NCI-H2196 (cell line): ENCODE data around the gene HAGHL.
A peak's percentile ranks its signal among the peaks of the same experiment; 100 is the strongest.
"Not testable (repeated sequence)": the region's sequence is repeated elsewhere in the genome, so short reads cannot be mapped to it uniquely, and the experiment has no call there.

ENCODE experiments used
- DNase-seq: peaks from one replicate; lab custom pipeline; 2025; ENCODE audit not compliant: unreplicated experiment; lab: John Stamatoyannopoulos, UW

HAGHL gene

GRCh38 chr16:733382-734207, 6.7 kb downstream of the HAGHL start:
- no peak for DNase-seq

GRCh38 chr16:734208-734980, 7.5 kb downstream of the HAGHL start:
- no peak for DNase-seq

GRCh38 chr16:734981-735881, 8.3 kb downstream of the HAGHL start:
- no peak for DNase-seq

- no peak for DNase-seq
Measured at GRCh38 chr16:735982-736453, 9.1 kb downstream of the HAGHL start.

- DNase-seq, result no peak
Measured at GRCh38 chr16:736936-737481, 10.1 kb downstream of the HAGHL start.

- peak; percentile 34 for DNase-seq
Measured at GRCh38 chr16:739560-740458, 12.9 kb downstream of the HAGHL start.

GRCh38 chr16:740459-740763, 13.5 kb downstream of the HAGHL start:
- no peak for DNase-seq

GRCh38 chr16:740764-741505, 14.0 kb downstream of the HAGHL start, which contains the start of gene CIAO3:
TSS of gene CIAO3 (minus strand) at chr16:740997. CDS start at chr16:740985, 12 bp downstream.
- DNase-seq, result peak; percentile 96

- DNase-seq, result no peak
Measured at GRCh38 chr16:741986-742629, 15.2 kb downstream of the HAGHL start.

- not testable (repeated sequence) for DNase-seq
Measured at GRCh38 chr16:742894-743293, 16.0 kb downstream of the HAGHL start.

GRCh38 chr16:743794-744500, 17.0 kb downstream of the HAGHL start:
- no peak for DNase-seq

GRCh38 chr16:745739-746138, 18.8 kb downstream of the HAGHL start:
- DNase-seq, result no peak

- DNase-seq, result no peak
Measured at GRCh38 chr16:746637-747036, 19.7 kb downstream of the HAGHL start.

GRCh38 chr16:747978-748746, 21.3 kb downstream of the HAGHL start:
- DNase-seq, result no peak

- DNase-seq, result no peak
Measured at GRCh38 chr16:749010-749409, 22.1 kb downstream of the HAGHL start.

GRCh38 chr16:750485-750884, 23.6 kb downstream of the HAGHL start:
- DNase-seq, result no peak
